GM12872 (cell line): ENCODE measurements around the gene EBNA1BP2.

Experiments used
- TF ChIP-seq, protein P1 (sequence below): IDR thresholded peaks from 3 replicates; pipeline ENCODE4 v1.5.1; 2011; ENCODE audit warnings: low read depth, mild to moderate bottlenecking, low read length, moderate library complexity; ENCODE audit not compliant: insufficient read depth

EBNA1BP2 gene

GRCh38 chr1:43165765-43166164, 6.3 kb downstream of the EBNA1BP2 start:
- TF ChIP-seq, protein P1, sequence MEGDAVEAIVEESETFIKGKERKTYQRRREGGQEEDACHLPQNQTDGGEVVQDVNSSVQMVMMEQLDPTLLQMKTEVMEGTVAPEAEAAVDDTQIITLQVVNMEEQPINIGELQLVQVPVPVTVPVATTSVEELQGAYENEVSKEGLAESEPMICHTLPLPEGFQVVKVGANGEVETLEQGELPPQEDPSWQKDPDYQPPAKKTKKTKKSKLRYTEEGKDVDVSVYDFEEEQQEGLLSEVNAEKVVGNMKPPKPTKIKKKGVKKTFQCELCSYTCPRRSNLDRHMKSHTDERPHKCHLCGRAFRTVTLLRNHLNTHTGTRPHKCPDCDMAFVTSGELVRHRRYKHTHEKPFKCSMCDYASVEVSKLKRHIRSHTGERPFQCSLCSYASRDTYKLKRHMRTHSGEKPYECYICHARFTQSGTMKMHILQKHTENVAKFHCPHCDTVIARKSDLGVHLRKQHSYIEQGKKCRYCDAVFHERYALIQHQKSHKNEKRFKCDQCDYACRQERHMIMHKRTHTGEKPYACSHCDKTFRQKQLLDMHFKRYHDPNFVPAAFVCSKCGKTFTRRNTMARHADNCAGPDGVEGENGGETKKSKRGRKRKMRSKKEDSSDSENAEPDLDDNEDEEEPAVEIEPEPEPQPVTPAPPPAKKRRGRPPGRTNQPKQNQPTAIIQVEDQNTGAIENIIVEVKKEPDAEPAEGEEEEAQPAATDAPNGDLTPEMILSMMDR, result no peak

DNA sequence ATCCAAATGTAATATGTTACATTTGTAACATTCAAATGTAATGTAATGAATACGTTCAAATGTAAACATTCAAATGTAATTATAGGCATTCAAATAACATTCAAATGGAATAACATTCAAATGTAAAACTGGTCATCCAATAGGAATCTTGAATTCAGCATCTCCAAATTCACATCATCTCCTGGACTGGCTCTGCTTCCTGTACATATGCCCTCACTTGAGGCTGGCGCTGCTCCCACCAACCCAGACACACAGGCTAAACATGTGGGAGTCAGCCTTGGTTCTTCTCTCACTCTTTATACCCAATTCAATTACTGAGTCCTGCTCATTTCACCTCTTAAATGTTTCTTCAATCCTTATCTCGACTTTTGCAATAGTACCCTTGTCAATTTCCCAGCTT, 6.9 kb downstream of the EBNA1BP2 start:
- TF ChIP-seq, protein P1, result no peak

DNA sequence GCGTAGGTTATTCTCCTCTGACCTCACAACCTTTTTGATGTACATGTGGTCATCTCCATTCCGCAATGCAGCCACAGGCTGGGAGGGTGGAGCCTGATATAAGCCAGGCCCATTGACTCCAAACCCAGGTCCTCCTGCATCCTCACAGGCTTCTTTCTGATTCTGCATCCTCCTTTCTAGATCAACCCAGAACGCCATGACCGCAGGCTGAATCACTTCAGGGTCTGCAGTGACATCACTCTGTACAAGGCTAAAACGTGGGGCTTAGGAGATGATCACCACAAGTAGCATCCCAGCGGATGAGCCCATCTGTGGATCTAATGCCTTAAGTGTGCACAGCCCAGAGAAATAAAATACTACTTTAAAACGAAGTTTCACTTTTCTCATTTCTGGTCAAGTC, 16.1 kb downstream of the EBNA1BP2 start:
- TF ChIP-seq, protein P1, result no peak

DNA sequence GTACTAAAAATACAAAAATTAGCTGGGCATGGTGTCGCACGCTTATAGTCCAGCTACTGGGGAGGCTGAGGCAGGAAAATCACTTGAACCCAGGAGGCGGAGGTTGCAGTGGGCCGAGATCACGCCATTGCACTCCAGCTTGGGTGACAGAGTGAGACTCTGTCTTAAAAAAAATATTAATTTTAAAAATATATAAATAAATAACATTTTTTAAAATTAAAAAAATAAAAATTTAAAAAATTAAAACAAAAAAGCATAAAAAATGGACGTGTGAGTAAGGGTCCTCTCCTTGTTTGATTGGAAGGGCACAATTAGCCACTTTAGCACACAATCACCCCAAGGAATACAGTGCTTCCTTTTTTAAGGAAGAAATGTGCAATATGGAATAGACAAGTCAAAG, 18.6 kb downstream of the EBNA1BP2 start:
- TF ChIP-seq, protein P1, result no peak

DNA sequence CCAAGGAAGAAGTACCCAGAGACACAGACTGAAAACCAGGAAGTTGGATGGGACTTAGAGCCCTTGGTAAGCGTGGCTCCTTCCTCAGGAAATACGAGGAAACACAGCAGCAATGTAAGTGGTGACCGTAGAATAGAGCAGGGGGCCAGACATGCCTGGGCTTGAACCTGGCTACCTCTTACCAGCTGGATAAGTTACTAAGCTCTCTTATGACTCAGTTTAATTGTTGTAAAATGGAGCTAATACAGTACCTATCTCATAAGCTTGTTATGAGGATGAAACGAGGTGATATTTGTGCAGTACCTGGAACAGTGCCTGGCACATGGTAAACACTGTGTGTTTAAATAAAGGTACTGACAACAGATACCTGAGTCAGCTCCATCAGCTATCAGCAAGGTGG, 19.2 kb downstream of the EBNA1BP2 start:
- TF ChIP-seq, protein P1, result no peak

DNA sequence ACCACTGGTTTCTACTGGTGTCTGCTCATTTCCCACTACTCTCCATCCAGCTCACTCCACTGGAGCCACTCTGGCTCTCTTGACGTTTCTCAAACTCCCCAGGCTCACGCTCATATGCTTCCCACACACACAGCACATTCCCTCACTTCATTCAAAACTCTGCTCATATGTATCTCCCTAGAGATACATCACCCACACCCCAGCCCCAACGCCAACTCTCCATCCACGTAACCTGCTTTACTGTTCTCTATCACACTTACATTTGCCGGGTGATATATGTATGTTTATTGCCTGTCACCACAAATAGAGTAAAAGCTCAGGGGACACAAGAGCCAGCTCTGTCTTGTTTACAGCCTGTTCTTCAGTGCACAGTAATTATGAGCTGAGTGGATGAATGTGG, 22.2 kb downstream of the EBNA1BP2 start:
- TF ChIP-seq, protein P1, result no peak

DNA sequence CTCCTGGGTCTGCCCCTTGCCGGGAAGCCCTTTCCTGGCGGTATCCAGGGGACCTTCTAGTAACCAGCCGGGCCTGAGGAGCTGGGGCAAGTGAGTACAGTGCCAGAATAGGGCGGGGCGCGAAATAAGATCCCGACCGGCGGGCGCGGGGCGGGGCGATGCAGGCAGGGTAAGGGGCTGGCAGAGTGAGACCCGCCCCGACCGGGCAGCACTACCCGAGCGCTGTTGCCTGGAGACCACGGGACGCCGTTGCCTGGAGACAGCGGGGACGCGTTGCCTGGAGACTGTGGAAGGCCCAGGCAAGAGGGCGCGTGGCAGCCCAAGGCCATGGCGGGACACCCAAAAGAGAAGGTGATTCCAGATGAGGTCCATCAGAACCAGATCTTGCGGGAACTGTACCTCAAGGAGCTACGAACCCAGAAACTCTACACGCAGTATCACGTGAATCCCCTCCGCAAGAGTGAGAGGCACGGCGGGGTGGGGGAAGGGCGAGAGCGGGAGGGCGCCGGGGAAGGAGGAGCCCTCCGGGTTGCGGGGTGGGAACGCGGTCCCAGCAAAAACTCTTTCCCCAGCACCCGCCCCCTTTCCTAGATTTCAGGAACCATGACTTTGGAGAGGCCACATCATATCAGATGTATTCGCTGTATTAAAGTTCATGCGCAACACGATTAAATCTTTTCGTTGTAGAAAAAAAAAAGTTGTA, 24.3 kb downstream of the EBNA1BP2 start:
- TF ChIP-seq, protein P1, result no peak
